Right lobe of liver (tissue), 6 donors: ENCODE data around the gene RSRC1. TPM values are rescaled to one million over a fixed set of nuclear protein-coding genes. Genes with fewer than 3 reads are reported as not detected.

Source experiments
- ATAC-seq, 4 donors: fragments of 200-7000 bp; cut with Tn5 transposase; one replicate each; pipeline ENCODE4 v1.9.1; 2020; ENCODE audit warnings: mild to moderate bottlenecking in 4 of 4, moderate library complexity in 4 of 4
- DNase-seq, 3 donors: peaks; one replicate each; pipeline ENCODE4 v3.0.0-alpha.2; 2020
- H3K27ac ChIP-seq, 3 donors: fragments of 200-600 bp; one replicate each; pipeline ENCODE4 v1.8.0; 2022
- H3K27me3 ChIP-seq, 2 donors: fragments of 200-600 bp; one replicate each; pipeline ENCODE4 v1.8.0; 2022
- H3K36me3 ChIP-seq, 4 donors: fragments of 200-600 bp; sonication (generic) in 1 of 4; one replicate each; pipeline versions ENCODE4 v1.5.1 to v1.8.0; 2017 to 2022; ENCODE audit warnings: control low read depth in 1 of 4
- H3K4me1 ChIP-seq, 4 donors: fragments of 200-600 bp; sonication (generic) in 1 of 4; one replicate each; pipeline versions ENCODE4 v1.5.1 to v1.8.0; 2017 to 2022; ENCODE audit warnings: control low read depth in 1 of 4
- H3K4me3 ChIP-seq, 3 donors: fragments of 200-600 bp; one replicate each; pipeline ENCODE4 v1.8.0; 2022
- H3K9me3 ChIP-seq, 4 donors: fragments of 200-600 bp; sonication (generic) in 1 of 4; one replicate each; pipeline versions ENCODE4 v1.5.1 to v1.8.0; 2017 to 2022; ENCODE audit warnings: control low read depth in 1 of 4
- POLR2A ChIP-seq: fragments of 450-650 bp; IDR thresholded peaks from one replicate; pipeline ENCODE4 v1.6.1; 2017; ENCODE audit warnings: antibody characterized with exemption, mild to moderate bottlenecking
- WGBS: methylation state at CpG from one replicate; pipeline ENCODE4 v1.1.6; 2018; ENCODE audit warnings: low coverage, low lambda C conversion rate; ENCODE audit not compliant: insufficient coverage; ENCODE audit errors: missing lambda C conversion rate; 5-methylcytosine and 5-hydroxymethylcytosine counted together
- intact Hi-C, 2 donors: fragments of 100-400 bp; cut with DNase I; formaldehyde crosslinking; loops; one replicate each; pipeline versions ENCODE4 v1.11.2 to v1.14.1; 2022
- total RNA-seq, 6 experiments: library from RNA; depleted of rRNA in 2 of 6; stranded (reverse); fragments of >200 nt in 2 of 6; fragmentation: NEBNext Ultra II Directional in 3 of 6; extraction: Animal tissue kit (Norgen Biotek cat#: 25700) in 3 of 6; gene quantifications; one replicate each; pipeline versions ENCODE4 v1.1.0 to v1.2.4, GENCODE V29; 2016 to 2023
- TF ChIP-seq, protein P1 (sequence below), 4 donors: fragments of 200-600 bp in 3 of 4; fragments of 450-650 bp in 1 of 4; IDR thresholded peaks; one replicate each; pipeline versions ENCODE4 v1.5.1 to v1.8.0; 2016 to 2022; ENCODE audit warnings: antibody characterized with exemption in 4 of 4, mild to moderate bottlenecking in 2 of 4
- donor health status: DM: no; HTN: yes; CAD: no.
- donor health status: DM: no; HTN: no; CAD: no.
- donor health status: DM: no; HTN: no; CAD: no.
- donor health status: DM: no; HTN: yes; CAD: no.
- donor health status: DM: no; HTN: yes; CAD: no.

Gene RSRC1
- total RNA-seq, 6 experiments from 2014 or later: 10.8 to 22.1 (median 11.7) TPM

GRCh38 chr3:158200955-158201354, 91.1 kb downstream of the RSRC1 start:
- DNase-seq: no peak
- no peak for ATAC-seq
- intact Hi-C loops: no loop called here
- peaks cover 0 to 11% (median 5%) of the 10 kb centered on the region in 4 donors for H3K9me3 ChIP-seq
- no peak overlapping the region for H3K27ac ChIP-seq
- H3K4me1 ChIP-seq: no peaks in the 10 kb centered on the region
- no peaks in the 10 kb centered on the region for H3K36me3 ChIP-seq
- H3K4me3 ChIP-seq: no peak overlapping the region
- H3K27me3 ChIP-seq: no peaks in the 10 kb centered on the region
- TF ChIP-seq POLR2A: no peak
- TF ChIP-seq, protein P1, sequence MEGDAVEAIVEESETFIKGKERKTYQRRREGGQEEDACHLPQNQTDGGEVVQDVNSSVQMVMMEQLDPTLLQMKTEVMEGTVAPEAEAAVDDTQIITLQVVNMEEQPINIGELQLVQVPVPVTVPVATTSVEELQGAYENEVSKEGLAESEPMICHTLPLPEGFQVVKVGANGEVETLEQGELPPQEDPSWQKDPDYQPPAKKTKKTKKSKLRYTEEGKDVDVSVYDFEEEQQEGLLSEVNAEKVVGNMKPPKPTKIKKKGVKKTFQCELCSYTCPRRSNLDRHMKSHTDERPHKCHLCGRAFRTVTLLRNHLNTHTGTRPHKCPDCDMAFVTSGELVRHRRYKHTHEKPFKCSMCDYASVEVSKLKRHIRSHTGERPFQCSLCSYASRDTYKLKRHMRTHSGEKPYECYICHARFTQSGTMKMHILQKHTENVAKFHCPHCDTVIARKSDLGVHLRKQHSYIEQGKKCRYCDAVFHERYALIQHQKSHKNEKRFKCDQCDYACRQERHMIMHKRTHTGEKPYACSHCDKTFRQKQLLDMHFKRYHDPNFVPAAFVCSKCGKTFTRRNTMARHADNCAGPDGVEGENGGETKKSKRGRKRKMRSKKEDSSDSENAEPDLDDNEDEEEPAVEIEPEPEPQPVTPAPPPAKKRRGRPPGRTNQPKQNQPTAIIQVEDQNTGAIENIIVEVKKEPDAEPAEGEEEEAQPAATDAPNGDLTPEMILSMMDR (IDR thresholded peaks at IDR 0.05): no peak

DNA sequence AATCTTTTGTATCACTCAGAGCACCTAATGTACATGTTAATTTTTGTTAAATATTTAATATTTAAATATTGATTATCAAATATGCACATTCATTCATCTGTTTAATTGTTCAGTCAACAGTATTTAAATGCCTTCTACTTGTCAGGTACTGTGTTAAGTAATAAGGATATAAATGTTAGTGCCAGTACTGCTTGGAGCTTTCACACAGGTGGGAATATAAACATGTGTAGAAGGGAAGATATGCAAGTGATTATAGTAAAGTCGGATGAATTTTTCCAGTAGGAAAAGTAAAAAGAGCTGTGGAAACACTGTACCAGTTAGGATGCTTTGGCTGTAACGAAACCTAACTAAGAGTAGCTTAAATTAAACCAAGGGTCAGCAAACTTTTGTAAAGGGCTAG, 95.4 kb downstream of the RSRC1 start:
- TF ChIP-seq, protein P1 (IDR thresholded peaks at IDR 0.05): no peak
- DNase-seq (no peak), ATAC-seq (no peak)
- H3K27ac ChIP-seq: no peak overlapping the region
- peaks cover 0 to 11% (median 5%) of the 10 kb centered on the region in 4 donors for H3K9me3 ChIP-seq
- intact Hi-C loops: no loop called here
- no peak overlapping the region for H3K4me3 ChIP-seq
- H3K4me1 ChIP-seq: no peaks in the 10 kb centered on the region
- no peaks in the 10 kb centered on the region for H3K36me3 ChIP-seq
- 50% methylated on average over 2 of the region's 2 CpGs for WGBS
- no peaks in the 10 kb centered on the region for H3K27me3 ChIP-seq

DNA sequence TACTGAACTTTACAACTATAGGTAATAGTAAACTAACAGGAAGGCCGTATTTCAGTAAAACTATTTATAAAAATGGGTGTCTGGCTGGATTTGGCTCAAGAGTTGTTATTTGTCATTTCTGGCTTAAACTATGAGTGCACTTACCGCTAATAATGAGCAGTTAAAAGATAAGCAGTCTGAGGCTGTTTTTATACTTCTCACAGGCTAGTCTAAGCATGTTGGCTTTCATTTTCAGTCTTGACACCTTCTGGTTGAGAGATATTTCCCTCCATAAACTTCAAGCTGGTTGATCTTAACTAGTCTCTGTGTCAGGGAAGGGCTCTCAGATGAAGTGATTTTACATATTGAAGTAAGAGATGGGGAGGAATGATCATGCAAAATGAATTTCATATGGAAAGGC, 96.1 kb downstream of the RSRC1 start:
- H3K4me1 ChIP-seq: no peaks in the 10 kb centered on the region
- H3K9me3 ChIP-seq: peaks cover 0 to 5% (median 2%) of the 10 kb centered on the region in 4 donors
- no peaks in the 10 kb centered on the region for H3K36me3 ChIP-seq
- no peak overlapping the region for H3K4me3 ChIP-seq
- TF ChIP-seq POLR2A: no peak
- TF ChIP-seq, protein P1 (IDR thresholded peaks at IDR 0.05): no peak
- 86% methylated on average over 2 of the region's 2 CpGs for WGBS
- intact Hi-C loops: no loop called here
- H3K27me3 ChIP-seq: no peaks in the 10 kb centered on the region
- DNase-seq (no peak), ATAC-seq (no peak)
- H3K27ac ChIP-seq: no peak overlapping the region

- intact Hi-C loops: no loop called here
These were observed 100.2 kb downstream of the RSRC1 start for GRCh38 chr3:158210067-158210466.

More at GRCh38 chr3:158210067-158210466, 100.2 kb downstream of the RSRC1 start:
- no peak overlapping the region for H3K4me3 ChIP-seq
- no peaks in the 10 kb centered on the region for H3K4me1 ChIP-seq
- TF ChIP-seq POLR2A: no peak
- TF ChIP-seq, protein P1 (IDR thresholded peaks at IDR 0.05): no peak
- ATAC-seq (no peak), DNase-seq (no peak)
- 78% methylated on average over 4 of the region's 4 CpGs for WGBS
- H3K27me3 ChIP-seq: no peaks in the 10 kb centered on the region
- H3K27ac ChIP-seq: no peak overlapping the region
- no peaks in the 10 kb centered on the region for H3K9me3 ChIP-seq
- H3K36me3 ChIP-seq: no peaks in the 10 kb centered on the region
